Stimulated activated naive CD4-positive, alpha-beta T cell treated with Interleukin-2 at 50 U/mL for 16 hours (primary cell): ENCODE measurements around the gene PGK2.
"Not testable (repeated sequence)": the region's sequence is repeated elsewhere in the genome, so short reads cannot be mapped to it uniquely, and the experiment has no call there.

Experiments used
- DNase-seq: peaks from one replicate; lab custom pipeline; 2025; lab: John Stamatoyannopoulos, UW

Gene PGK2

GRCh38 chr6:49787176-49787575 lies at the start of gene PGK2:
PGK2 (minus strand) TSS chr6:49787285; CDS start chr6:49787187, 98 bp downstream.
- DNase-seq, result no peak

- no peak for DNase-seq
Measured at GRCh38 chr6:49835140-49835539, 48.1 kb upstream of the PGK2 start.

- no peak for DNase-seq
Measured at GRCh38 chr6:49833386-49833785, 46.3 kb upstream of the PGK2 start.

- DNase-seq, result no peak
Measured at GRCh38 chr6:49826743-49827406, 39.8 kb upstream of the PGK2 start.

GRCh38 chr6:49815166-49815565 lies 28.1 kb upstream of the PGK2 start:
- DNase-seq, result no peak

GRCh38 chr6:49813248-49813647 lies 26.2 kb upstream of the PGK2 start:
- DNase-seq, result no peak

- DNase-seq, result no peak
Measured at GRCh38 chr6:49806145-49806544, 19.1 kb upstream of the PGK2 start.

- no peak for DNase-seq
Measured at GRCh38 chr6:49805246-49805645, 18.2 kb upstream of the PGK2 start.

- no peak for DNase-seq
Measured at GRCh38 chr6:49801525-49801924, 14.4 kb upstream of the PGK2 start.

- no peak for DNase-seq
Measured at GRCh38 chr6:49799090-49799489, 12.0 kb upstream of the PGK2 start.

GRCh38 chr6:49796842-49797455 lies 9.9 kb upstream of the PGK2 start:
- not testable (repeated sequence) for DNase-seq

GRCh38 chr6:49790341-49790740 lies 3.3 kb upstream of the PGK2 start:
- no peak for DNase-seq

- DNase-seq, result no peak
Measured at GRCh38 chr6:49784272-49784671, 2.8 kb downstream of the PGK2 start.

- DNase-seq, result no peak
Measured at GRCh38 chr6:49782725-49783124, 4.4 kb downstream of the PGK2 start.

- no peak for DNase-seq
Measured at GRCh38 chr6:49782293-49782692, 4.8 kb downstream of the PGK2 start.

- DNase-seq, result no peak
Measured at GRCh38 chr6:49776444-49776843, 10.6 kb downstream of the PGK2 start.

GRCh38 chr6:49775043-49775442 lies 12.0 kb downstream of the PGK2 start:
- DNase-seq, result no peak

GRCh38 chr6:49772285-49772684 lies 14.8 kb downstream of the PGK2 start:
- no peak for DNase-seq

GRCh38 chr6:49766762-49767161 lies 20.3 kb downstream of the PGK2 start:
- DNase-seq, result no peak

- no peak for DNase-seq
Measured at GRCh38 chr6:49764571-49765236, 22.4 kb downstream of the PGK2 start.

- DNase-seq, result no peak
Measured at GRCh38 chr6:49744259-49744658, 42.8 kb downstream of the PGK2 start, which contains the start of gene CRISP3. CRISP3 (minus strand) TSS chr6:49744388; CDS start chr6:49744367, 21 bp downstream.

GRCh38 chr6:49743429-49743828 lies 43.7 kb downstream of the PGK2 start:
- DNase-seq, result no peak

GRCh38 chr6:49739423-49739822 lies 47.7 kb downstream of the PGK2 start:
- DNase-seq, result no peak
